GM21619 (cell line): ENCODE results near the gene NANOS3.
"Not testable (repeated sequence)": the region's sequence is repeated elsewhere in the genome, so short reads cannot be mapped to it uniquely, and the experiment has no call there.

Experiments used
- ATAC-seq: cut with Tn5 transposase; IDR thresholded peaks from one replicate; pipeline ENCODE4 v1.9.1; 2021; ENCODE audit not compliant: unreplicated experiment

Gene NANOS3

GRCh38 chr19:13918726-13919411 lies 41.9 kb downstream of the NANOS3 start:
- no peak for ATAC-seq

- ATAC-seq = no peak
These were observed 43.6 kb downstream of the NANOS3 start for GRCh38 chr19:13920524-13920923.

GRCh38 chr19:13920940-13921747 lies 44.2 kb downstream of the NANOS3 start:
- no peak for ATAC-seq

- not testable (repeated sequence) for ATAC-seq
These were observed 45.2 kb downstream of the NANOS3 start for GRCh38 chr19:13922118-13922517.

GRCh38 chr19:13923194-13923987 lies 46.5 kb downstream of the NANOS3 start:
- no peak for ATAC-seq

GRCh38 chr19:13926010-13926409 lies 49.1 kb downstream of the NANOS3 start:
- ATAC-seq = no peak

- no peak for ATAC-seq
These were observed 49.8 kb downstream of the NANOS3 start for GRCh38 chr19:13926715-13927114.

- ATAC-seq = no peak
These were observed 52.4 kb downstream of the NANOS3 start for GRCh38 chr19:13929340-13929739.

GRCh38 chr19:13929956-13930355 lies 53.0 kb downstream of the NANOS3 start:
- ATAC-seq = no peak
